ENCODE measurements around the gene CYP19A1.

GRCh38 chr15:51332206-51333147 lies 5.9 kb downstream of the CYP19A1 start:
- TF ChIP-seq CTCF (IDR thresholded peaks at IDR 0.05) (no peak), EZH2 (IDR thresholded peaks at IDR 0.05; ENCODE audit: borderline replicate concordance, insufficient read depth, low read depth, low read length, poor library complexity, severe bottlenecking) (no peak)
